DND-41 (cell line): Measurements from ENCODE around the gene ARHGAP30.

Experiments
- ATAC-seq: fragments of 200-7000 bp; cut with Tn5 transposase; 3 replicates; pipeline ENCODE4 v1.9.1; 2021; ENCODE audit warnings: low read depth; ENCODE audit not compliant: insufficient read depth
- DNase-seq: peaks from one replicate; pipeline ENCODE4 v3.0.0-alpha.2; 2020
- H2AFZ ChIP-seq: 2 replicates; pipeline ENCODE4 v1.6.0; 2012; ENCODE audit warnings: low read depth, low read length
- H3K27ac ChIP-seq: 2 replicates; pipeline ENCODE4 v1.5.1; 2012; ENCODE audit warnings: low read length, inconsistent platforms
- H3K27me3 ChIP-seq: fragments of 200-600 bp; sonication (generic); 2 replicates; pipeline ENCODE4 v1.6.0; 2012; ENCODE audit warnings: low read length, mild to moderate bottlenecking, inconsistent platforms; ENCODE audit not compliant: insufficient read depth, poor library complexity
- H3K36me3 ChIP-seq: 2 replicates; pipeline ENCODE4 v1.5.1; 2012; ENCODE audit warnings: low read length, inconsistent platforms; ENCODE audit not compliant: insufficient read depth
- H3K4me1 ChIP-seq: 2 replicates; pipeline ENCODE4 v1.5.1; 2012; ENCODE audit warnings: mild to moderate bottlenecking, low read length; ENCODE audit not compliant: insufficient read depth
- H3K4me2 ChIP-seq: 2 replicates; pipeline ENCODE4 v1.6.0; 2012; ENCODE audit warnings: mild to moderate bottlenecking, moderate library complexity, low read length, inconsistent platforms; ENCODE audit not compliant: insufficient read depth
- H3K4me3 ChIP-seq, 2 experiments: fragments of 200-600 bp in 1 of 2; shearing (Covaris generic) in 1 of 2; 2 replicates each; pipeline ENCODE4 v1.5.1; 2012 to 2016; ENCODE audit warnings: inconsistent platforms in 2 of 2, low read length in 2 of 2, mild to moderate bottlenecking in 2 of 2, low read depth in 1 of 2, moderate library complexity in 1 of 2
- H3K79me2 ChIP-seq: 2 replicates; pipeline ENCODE4 v1.6.0; 2012; ENCODE audit warnings: low read length, inconsistent platforms; ENCODE audit not compliant: insufficient read depth
- H3K9ac ChIP-seq: 2 replicates; pipeline ENCODE4 v1.6.0; 2012; ENCODE audit warnings: low read depth, mild to moderate bottlenecking, inconsistent platforms, low read length, moderate library complexity
- H3K9me3 ChIP-seq: 2 replicates; pipeline ENCODE4 v1.5.1; 2012; ENCODE audit warnings: low read length, moderate library complexity, mild to moderate bottlenecking, inconsistent platforms; ENCODE audit not compliant: insufficient read depth, severe bottlenecking
- H4K20me1 ChIP-seq: 2 replicates; pipeline ENCODE4 v1.6.0; 2012; ENCODE audit warnings: low read length; ENCODE audit not compliant: insufficient read depth
- EZH2 ChIP-seq: IDR thresholded peaks from 3 replicates; pipeline ENCODE4 v1.6.1; 2012; ENCODE audit warnings: borderline replicate concordance, low read depth, mild to moderate bottlenecking, moderate library complexity, low read length, inconsistent platforms; ENCODE audit not compliant: severe bottlenecking
- TF ChIP-seq, protein P1 (sequence below): IDR thresholded peaks from 2 replicates; pipeline ENCODE4 v1.5.1; 2012; ENCODE audit warnings: borderline replicate concordance, low read length, moderate library complexity, mild to moderate bottlenecking; ENCODE audit not compliant: poor library complexity, severe bottlenecking; ENCODE audit errors: extremely low read depth

ARHGAP30 gene

DNA sequence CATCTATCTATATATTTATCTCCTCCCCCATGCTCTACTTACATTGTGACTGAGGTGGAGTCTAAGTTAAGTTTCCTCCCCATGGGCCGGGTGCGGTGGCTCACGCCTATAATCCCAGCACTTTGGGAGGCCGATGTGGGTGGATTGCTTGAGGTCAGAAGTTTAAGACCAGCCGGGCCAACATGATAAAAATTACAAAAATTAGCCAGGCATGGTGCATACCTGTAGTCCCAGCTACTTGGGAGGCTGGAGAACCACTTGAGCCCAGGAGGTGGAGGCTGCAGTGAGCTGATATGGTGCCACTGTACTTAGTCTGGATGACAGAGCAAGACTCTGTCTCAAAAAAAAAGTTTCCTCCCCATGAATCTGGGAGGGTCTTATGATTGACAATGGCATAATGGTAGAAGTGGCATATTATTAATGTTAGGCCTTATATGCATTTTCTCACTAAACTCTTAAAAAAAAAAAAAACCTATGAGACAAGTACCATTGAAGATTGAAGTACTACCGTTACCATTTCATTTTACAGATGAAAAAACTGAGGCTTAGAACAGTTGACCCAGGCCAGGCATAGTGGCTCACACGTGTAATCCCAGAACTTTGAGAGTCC lies 60.0 kb downstream of the ARHGAP30 start:
- Histone ChIP-seq H3K79me2 (no peaks in the 10 kb centered on the region), H3K4me3 (no peak overlapping the region), H3K4me1 (peaks cover 16% of the 10 kb centered on the region), H3K36me3 (no peaks in the 10 kb centered on the region), H2AFZ (no peak overlapping the region), H3K9ac (no peak overlapping the region), H3K9me3 (no peaks in the 10 kb centered on the region), H4K20me1 (no peaks in the 10 kb centered on the region), H3K4me2 (no peak overlapping the region), H3K27ac (no peak overlapping the region), H3K27me3 (no peaks in the 10 kb centered on the region)
- no peak for DNase-seq
- ATAC-seq: no peak
- TF ChIP-seq, protein P1, sequence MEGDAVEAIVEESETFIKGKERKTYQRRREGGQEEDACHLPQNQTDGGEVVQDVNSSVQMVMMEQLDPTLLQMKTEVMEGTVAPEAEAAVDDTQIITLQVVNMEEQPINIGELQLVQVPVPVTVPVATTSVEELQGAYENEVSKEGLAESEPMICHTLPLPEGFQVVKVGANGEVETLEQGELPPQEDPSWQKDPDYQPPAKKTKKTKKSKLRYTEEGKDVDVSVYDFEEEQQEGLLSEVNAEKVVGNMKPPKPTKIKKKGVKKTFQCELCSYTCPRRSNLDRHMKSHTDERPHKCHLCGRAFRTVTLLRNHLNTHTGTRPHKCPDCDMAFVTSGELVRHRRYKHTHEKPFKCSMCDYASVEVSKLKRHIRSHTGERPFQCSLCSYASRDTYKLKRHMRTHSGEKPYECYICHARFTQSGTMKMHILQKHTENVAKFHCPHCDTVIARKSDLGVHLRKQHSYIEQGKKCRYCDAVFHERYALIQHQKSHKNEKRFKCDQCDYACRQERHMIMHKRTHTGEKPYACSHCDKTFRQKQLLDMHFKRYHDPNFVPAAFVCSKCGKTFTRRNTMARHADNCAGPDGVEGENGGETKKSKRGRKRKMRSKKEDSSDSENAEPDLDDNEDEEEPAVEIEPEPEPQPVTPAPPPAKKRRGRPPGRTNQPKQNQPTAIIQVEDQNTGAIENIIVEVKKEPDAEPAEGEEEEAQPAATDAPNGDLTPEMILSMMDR: no peak
- no peak for TF ChIP-seq EZH2

DNA sequence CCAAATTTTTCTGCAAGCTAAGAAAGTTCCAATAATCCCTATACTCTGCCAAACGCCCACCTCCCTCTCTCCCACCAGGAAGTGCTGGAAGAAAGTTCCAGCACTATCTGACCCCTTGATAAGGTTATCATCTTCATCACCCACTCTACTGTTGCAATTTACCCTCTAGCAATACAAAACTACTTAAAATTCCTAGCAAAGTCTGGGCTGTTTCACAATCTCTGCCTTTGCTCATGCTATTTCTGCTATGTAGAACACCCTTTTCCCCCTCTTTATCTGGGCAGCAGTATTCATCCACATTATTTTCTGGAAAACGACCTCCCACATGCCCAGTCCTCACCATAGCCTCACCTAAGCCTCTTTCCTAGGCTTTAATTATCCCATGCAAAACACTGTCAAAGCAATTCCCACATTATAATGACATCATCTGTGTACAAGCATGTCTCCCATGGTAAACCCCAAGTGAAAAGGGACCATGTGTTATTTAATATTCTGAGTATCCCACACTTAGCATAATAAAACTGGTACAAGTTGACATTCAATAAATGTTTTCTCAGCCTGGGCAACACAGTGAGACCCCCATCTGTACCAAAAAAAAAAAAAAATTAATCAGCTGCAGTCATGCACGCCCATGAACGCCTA lies 60.7 kb downstream of the ARHGAP30 start:
- TF ChIP-seq, protein P1: no peak
- no peak for TF ChIP-seq EZH2
- Histone ChIP-seq H4K20me1 (no peaks in the 10 kb centered on the region), H2AFZ (no peak overlapping the region), H3K9me3 (no peaks in the 10 kb centered on the region), H3K79me2 (no peaks in the 10 kb centered on the region), H3K27ac (no peak overlapping the region), H3K27me3 (no peaks in the 10 kb centered on the region), H3K4me3 (no peak overlapping the region), H3K9ac (no peak overlapping the region), H3K4me1 (peaks cover 15% of the 10 kb centered on the region), H3K36me3 (no peaks in the 10 kb centered on the region), H3K4me2 (no peak overlapping the region)
- DNase-seq (no peak), ATAC-seq (no peak)

- Histone ChIP-seq H3K36me3 (no peaks in the 10 kb centered on the region), H3K4me2 (no peak overlapping the region), H3K9ac (no peak overlapping the region), H3K27ac (no peak overlapping the region), H3K4me1 (no peaks in the 10 kb centered on the region), H3K4me3 (no peak overlapping the region), H2AFZ (no peak overlapping the region), H3K79me2 (no peaks in the 10 kb centered on the region), H3K9me3 (no peaks in the 10 kb centered on the region), H3K27me3 (no peaks in the 10 kb centered on the region), H4K20me1 (no peaks in the 10 kb centered on the region)
- DNase-seq: no peak
- no peak for ATAC-seq
- no peak for TF ChIP-seq EZH2
- TF ChIP-seq, protein P1: no peak
Observed at GRCh38 chr1:161007369-161007768, 62.3 kb downstream of the ARHGAP30 start.

GRCh38 chr1:161006563-161006962 lies 63.1 kb downstream of the ARHGAP30 start:
- H3K27ac ChIP-seq: no peak overlapping the region
- H3K9me3 ChIP-seq: no peaks in the 10 kb centered on the region
- H4K20me1 ChIP-seq: no peaks in the 10 kb centered on the region
- H3K4me3 ChIP-seq: no peak overlapping the region
- no peaks in the 10 kb centered on the region for H3K36me3 ChIP-seq
- H3K4me2 ChIP-seq: no peak overlapping the region
- DNase-seq (no peak), ATAC-seq (no peak)
- no peaks in the 10 kb centered on the region for H3K4me1 ChIP-seq
- H3K27me3 ChIP-seq: no peaks in the 10 kb centered on the region
- H3K9ac ChIP-seq: no peak overlapping the region
- TF ChIP-seq, protein P1: no peak
- no peak for TF ChIP-seq EZH2
- H2AFZ ChIP-seq: no peak overlapping the region
- no peaks in the 10 kb centered on the region for H3K79me2 ChIP-seq
